DND-41 (cell line): ENCODE results near the gene HLA-A.

Experiments used
- ATAC-seq: fragments of 200-7000 bp; cut with Tn5 transposase; 3 replicates; pipeline ENCODE4 v1.9.1; 2021; ENCODE audit warnings: low read depth; ENCODE audit not compliant: insufficient read depth
- DNase-seq: peaks from one replicate; pipeline ENCODE4 v3.0.0-alpha.2; 2020
- H2AFZ ChIP-seq: 2 replicates; pipeline ENCODE4 v1.6.0; 2012; ENCODE audit warnings: low read depth, low read length
- H3K27ac ChIP-seq: 2 replicates; pipeline ENCODE4 v1.5.1; 2012; ENCODE audit warnings: low read length, inconsistent platforms
- H3K27me3 ChIP-seq: fragments of 200-600 bp; sonication (generic); 2 replicates; pipeline ENCODE4 v1.6.0; 2012; ENCODE audit warnings: low read length, mild to moderate bottlenecking, inconsistent platforms; ENCODE audit not compliant: insufficient read depth, poor library complexity
- H3K36me3 ChIP-seq: 2 replicates; pipeline ENCODE4 v1.5.1; 2012; ENCODE audit warnings: low read length, inconsistent platforms; ENCODE audit not compliant: insufficient read depth
- H3K4me1 ChIP-seq: 2 replicates; pipeline ENCODE4 v1.5.1; 2012; ENCODE audit warnings: mild to moderate bottlenecking, low read length; ENCODE audit not compliant: insufficient read depth
- H3K4me2 ChIP-seq: 2 replicates; pipeline ENCODE4 v1.6.0; 2012; ENCODE audit warnings: mild to moderate bottlenecking, moderate library complexity, low read length, inconsistent platforms; ENCODE audit not compliant: insufficient read depth
- H3K4me3 ChIP-seq, 2 experiments: fragments of 200-600 bp in 1 of 2; shearing (Covaris generic) in 1 of 2; 2 replicates each; pipeline ENCODE4 v1.5.1; 2012 to 2016; ENCODE audit warnings: inconsistent platforms in 2 of 2, low read length in 2 of 2, mild to moderate bottlenecking in 2 of 2, low read depth in 1 of 2, moderate library complexity in 1 of 2
- H3K79me2 ChIP-seq: 2 replicates; pipeline ENCODE4 v1.6.0; 2012; ENCODE audit warnings: low read length, inconsistent platforms; ENCODE audit not compliant: insufficient read depth
- H3K9ac ChIP-seq: 2 replicates; pipeline ENCODE4 v1.6.0; 2012; ENCODE audit warnings: low read depth, mild to moderate bottlenecking, inconsistent platforms, low read length, moderate library complexity
- H3K9me3 ChIP-seq: 2 replicates; pipeline ENCODE4 v1.5.1; 2012; ENCODE audit warnings: low read length, moderate library complexity, mild to moderate bottlenecking, inconsistent platforms; ENCODE audit not compliant: insufficient read depth, severe bottlenecking
- H4K20me1 ChIP-seq: 2 replicates; pipeline ENCODE4 v1.6.0; 2012; ENCODE audit warnings: low read length; ENCODE audit not compliant: insufficient read depth
- EZH2 ChIP-seq: IDR thresholded peaks from 3 replicates; pipeline ENCODE4 v1.6.1; 2012; ENCODE audit warnings: borderline replicate concordance, low read depth, mild to moderate bottlenecking, moderate library complexity, low read length, inconsistent platforms; ENCODE audit not compliant: severe bottlenecking
- TF ChIP-seq, protein P1 (sequence below): IDR thresholded peaks from 2 replicates; pipeline ENCODE4 v1.5.1; 2012; ENCODE audit warnings: borderline replicate concordance, low read length, moderate library complexity, mild to moderate bottlenecking; ENCODE audit not compliant: poor library complexity, severe bottlenecking; ENCODE audit errors: extremely low read depth

The HLA-A gene

GRCh38 chr6:29986179-29986781, 43.9 kb downstream of the HLA-A start:
- TF ChIP-seq EZH2 = no peak
- TF ChIP-seq, protein P1, sequence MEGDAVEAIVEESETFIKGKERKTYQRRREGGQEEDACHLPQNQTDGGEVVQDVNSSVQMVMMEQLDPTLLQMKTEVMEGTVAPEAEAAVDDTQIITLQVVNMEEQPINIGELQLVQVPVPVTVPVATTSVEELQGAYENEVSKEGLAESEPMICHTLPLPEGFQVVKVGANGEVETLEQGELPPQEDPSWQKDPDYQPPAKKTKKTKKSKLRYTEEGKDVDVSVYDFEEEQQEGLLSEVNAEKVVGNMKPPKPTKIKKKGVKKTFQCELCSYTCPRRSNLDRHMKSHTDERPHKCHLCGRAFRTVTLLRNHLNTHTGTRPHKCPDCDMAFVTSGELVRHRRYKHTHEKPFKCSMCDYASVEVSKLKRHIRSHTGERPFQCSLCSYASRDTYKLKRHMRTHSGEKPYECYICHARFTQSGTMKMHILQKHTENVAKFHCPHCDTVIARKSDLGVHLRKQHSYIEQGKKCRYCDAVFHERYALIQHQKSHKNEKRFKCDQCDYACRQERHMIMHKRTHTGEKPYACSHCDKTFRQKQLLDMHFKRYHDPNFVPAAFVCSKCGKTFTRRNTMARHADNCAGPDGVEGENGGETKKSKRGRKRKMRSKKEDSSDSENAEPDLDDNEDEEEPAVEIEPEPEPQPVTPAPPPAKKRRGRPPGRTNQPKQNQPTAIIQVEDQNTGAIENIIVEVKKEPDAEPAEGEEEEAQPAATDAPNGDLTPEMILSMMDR = no peak
- H3K4me2 ChIP-seq = no peak overlapping the region
- H2AFZ ChIP-seq = no peak overlapping the region
- no peaks in the 10 kb centered on the region for H3K79me2 ChIP-seq
- DNase-seq = no peak
- H3K9ac ChIP-seq = no peak overlapping the region
- H4K20me1 ChIP-seq = no peaks in the 10 kb centered on the region
- no peaks in the 10 kb centered on the region for H3K9me3 ChIP-seq
- no peaks in the 10 kb centered on the region for H3K36me3 ChIP-seq
- H3K27ac ChIP-seq = no peak overlapping the region
- H3K4me1 ChIP-seq = no peaks in the 10 kb centered on the region
- H3K4me3 ChIP-seq = no peak overlapping the region
- no peak; the same call in 2 of the 3 replicates for ATAC-seq
- H3K27me3 ChIP-seq = no peaks in the 10 kb centered on the region

- Histone ChIP-seq H3K27ac (no peak overlapping the region), H2AFZ (no peak overlapping the region), H4K20me1 (no peaks in the 10 kb centered on the region), H3K4me1 (no peaks in the 10 kb centered on the region), H3K36me3 (no peaks in the 10 kb centered on the region), H3K27me3 (no peaks in the 10 kb centered on the region), H3K4me2 (no peak overlapping the region), H3K79me2 (no peaks in the 10 kb centered on the region), H3K9ac (no peak overlapping the region), H3K9me3 (no peaks in the 10 kb centered on the region), H3K4me3 (no peak overlapping the region)
- DNase-seq = no peak
- ATAC-seq = no peak
- TF ChIP-seq EZH2 = no peak
- TF ChIP-seq, protein P1 = no peak
These were observed 46.9 kb downstream of the HLA-A start for GRCh38 chr6:29989211-29989610.

GRCh38 chr6:29990931-29991330, 48.6 kb downstream of the HLA-A start:
- no peaks in the 10 kb centered on the region for H3K36me3 ChIP-seq
- H3K27me3 ChIP-seq = no peaks in the 10 kb centered on the region
- no peak overlapping the region for H2AFZ ChIP-seq
- no peaks in the 10 kb centered on the region for H3K79me2 ChIP-seq
- no peaks in the 10 kb centered on the region for H3K4me1 ChIP-seq
- TF ChIP-seq EZH2 = no peak
- TF ChIP-seq, protein P1 = no peak
- no peaks in the 10 kb centered on the region for H4K20me1 ChIP-seq
- no peak overlapping the region for H3K4me3 ChIP-seq
- no peak overlapping the region for H3K27ac ChIP-seq
- ATAC-seq (no peak), DNase-seq (no peak)
- no peaks in the 10 kb centered on the region for H3K9me3 ChIP-seq
- no peak overlapping the region for H3K9ac ChIP-seq
- no peak overlapping the region for H3K4me2 ChIP-seq
